ENCODE results near the gene CORIN. TPM values are rescaled to one million over a fixed set of nuclear protein-coding genes. Genes with fewer than 3 reads are reported as not detected.

Gene CORIN
- total and polyA plus RNA-seq, 2 donors (not counting 3 experiments of a cell fraction or from before 2014, with no cell fraction given), result 0.07 to 0.40 TPM

- Histone ChIP-seq H3K4me1 (ENCODE audit: control insufficient read depth, extremely low read depth, insufficient read depth, low read length) (peaks cover under 1% of the 10 kb centered on the region), H3K27me3 (ENCODE audit: control insufficient read depth in 2 of 2, insufficient read depth in 2 of 2, low read length in 2 of 2) (peaks cover 0 to 7% of the 10 kb centered on the region in 2 experiments), H3K4me2 (ENCODE audit: insufficient read depth, low read length) (no peak overlapping the region), H3K4me3 (replicated peaks in 1 of 3; ENCODE audit: insufficient read depth in 1 of 3, low read depth in 1 of 3, low read length in 3 of 3) (no peak overlapping the region), H3K27ac (ENCODE audit: insufficient read depth, low read depth, low read length) (no peak overlapping the region), H3K9me3 (replicated peaks; ENCODE audit: control insufficient read depth, insufficient read depth, low read length) (no peaks in the 10 kb centered on the region), H3K36me3 (ENCODE audit: control insufficient read depth in 2 of 2, extremely low read depth in 1 of 2, insufficient read depth in 2 of 2, low read length in 2 of 2) (no peaks in the 10 kb centered on the region), H2AFZ (ENCODE audit: low read depth, low read length) (no peak overlapping the region), H4K20me1 (replicated peaks; ENCODE audit: control insufficient read depth, extremely low read depth, insufficient read depth, low read length) (no peaks in the 10 kb centered on the region), H3K9me1 (replicated peaks; ENCODE audit: control insufficient read depth, extremely low read depth, insufficient read depth, low read length) (no peaks in the 10 kb centered on the region), H3K79me2 (ENCODE audit: control insufficient read depth, insufficient read depth, low read length) (no peaks in the 10 kb centered on the region), H3K9ac (replicated peaks; ENCODE audit: extremely low read depth, insufficient read depth, low read length) (no peak overlapping the region)
- dilution Hi-C loops (cut with MboI; ENCODE audit: extremely low pct_ligation_motif_present, low sequenced_read_pairs), result no loop called here
- TF ChIP-seq FOS (IDR thresholded peaks at IDR 0.05; ENCODE audit: borderline replicate concordance, insufficient read depth, low read length), result no peak
- no peak for TF ChIP-seq CTCF (IDR thresholded peaks at IDR 0.05; ENCODE audit: extremely low read depth in 1 of 2, insufficient read depth in 1 of 2, low read depth in 1 of 2, low read length in 2 of 2)
- no peak for TF ChIP-seq JUN (IDR thresholded peaks at IDR 0.05; ENCODE audit: borderline replicate concordance, insufficient read depth, insufficient read length, low read depth)
- TF ChIP-seq POLR2A (IDR thresholded peaks at IDR 0.05; ENCODE audit: low read depth, low read length), result no peak
- TF ChIP-seq GATA2 (IDR thresholded peaks at IDR 0.05; ENCODE audit: insufficient read depth, insufficient read length, low read depth, low read length), result no peak
- no peak for TF ChIP-seq POLR2AphosphoS5 (IDR thresholded peaks at IDR 0.05; ENCODE audit: insufficient read depth, low read depth, low read length)
- no peak for TF ChIP-seq MYC (IDR thresholded peaks at IDR 0.05; ENCODE audit: low read depth, low read length)
- no peak for TF ChIP-seq EZH2 (IDR thresholded peaks at IDR 0.05; ENCODE audit: borderline replicate concordance, low read depth, low read length, severe bottlenecking)
- TF ChIP-seq MAX (IDR thresholded peaks at IDR 0.05; ENCODE audit: insufficient read depth, insufficient read length), result no peak
- no TSS peak for BruUV-seq (replicated peaks)
- CTCF ChIA-PET, result interaction anchor here (1.0 kb wide), 1 partner anchor 12 kb away, joined by 3 read pairs; no protein-coding TSS in a partner anchor
- intact Hi-C loops (cut with micrococcal nuclease), result no loop called here
- no peak for FAIRE-seq
- DNase-seq (ENCODE audit: low read depth, low spot score), result no peak
- POLR2A ChIA-PET, result no interaction called here
Measured at GRCh38 chr4:47824840-47825239, 13.0 kb downstream of the CORIN start.
